Subcutaneous abdominal adipose tissue (tissue), 5 donors: ENCODE measurements around the gene DOK1.
A peak's percentile ranks its signal among the peaks of the same experiment; 100 is the strongest.

ENCODE experiments used
- H3K27ac ChIP-seq: one replicate; pipeline ENCODE4 v1.7.0; 2013; ENCODE audit warnings: low read depth, mild to moderate bottlenecking, inconsistent platforms, low read length, moderate library complexity
- H3K27me3 ChIP-seq, 5 donors: one replicate each; pipeline ENCODE4 v1.7.0; 2013; ENCODE audit warnings: low read length in 5 of 5, inconsistent platforms in 1 of 5; ENCODE audit not compliant: control insufficient read depth in 5 of 5, insufficient read depth in 4 of 5
- H3K36me3 ChIP-seq, 5 donors: one replicate each; pipeline ENCODE4 v1.7.0; 2013; ENCODE audit warnings: low read length in 5 of 5; ENCODE audit not compliant: control insufficient read depth in 5 of 5, insufficient read depth in 5 of 5
- H3K4me1 ChIP-seq, 5 donors: one replicate each; pipeline ENCODE4 v1.7.0; 2013; ENCODE audit warnings: low read length in 5 of 5, mild to moderate bottlenecking in 3 of 5, moderate library complexity in 1 of 5; ENCODE audit not compliant: control insufficient read depth in 5 of 5, insufficient read depth in 5 of 5
- H3K4me3 ChIP-seq, 5 donors: one replicate each; pipeline ENCODE4 v1.7.0; 2013; ENCODE audit warnings: low read length in 5 of 5, low read depth in 1 of 5
- H3K9ac ChIP-seq, 5 donors: one replicate each; pipeline ENCODE4 v1.7.0; 2013; ENCODE audit warnings: low read length in 5 of 5, mild to moderate bottlenecking in 4 of 5, moderate library complexity in 3 of 5
- H3K9me3 ChIP-seq, 5 donors: one replicate each; pipeline ENCODE4 v1.7.0; 2013; ENCODE audit warnings: low read length in 5 of 5; ENCODE audit not compliant: control insufficient read depth in 5 of 5
- donor health status: healthy.
- donor health status: healthy.
- donor health status: healthy.
- donor health status: healthy.
- donor health status: healthy.

DOK1 gene

DNA sequence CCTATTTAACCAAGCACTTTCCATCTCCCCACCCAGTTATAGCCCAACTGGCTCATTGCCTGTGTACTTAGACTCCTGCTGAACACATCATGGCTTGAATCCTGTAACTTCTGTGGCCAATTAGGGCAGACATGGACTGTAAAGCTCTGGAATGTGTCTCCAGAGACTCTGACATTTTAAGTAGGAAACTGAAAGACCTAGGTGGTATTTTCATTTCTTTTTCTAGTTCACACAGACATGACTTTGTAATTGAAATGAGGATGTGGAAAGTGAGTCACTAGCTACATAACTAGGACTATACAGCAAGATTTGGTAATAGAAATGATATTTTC is 12.2 kb downstream of the DOK1 start:
- Histone ChIP-seq H3K9me3 (no peaks in the 10 kb centered on the region), H3K27me3 (peaks cover 0 to 2% (median 0%) of the 10 kb centered on the region in 5 donors), H3K9ac (peak overlapping the region in 1 of 5 donors; percentile 79), H3K4me1 (peaks cover 5 to 32% (median 27%) of the 10 kb centered on the region in 5 donors), H3K27ac (peak overlapping the region; percentile 98), H3K36me3 (no peaks in the 10 kb centered on the region), H3K4me3 (no peak overlapping the region)

DNA sequence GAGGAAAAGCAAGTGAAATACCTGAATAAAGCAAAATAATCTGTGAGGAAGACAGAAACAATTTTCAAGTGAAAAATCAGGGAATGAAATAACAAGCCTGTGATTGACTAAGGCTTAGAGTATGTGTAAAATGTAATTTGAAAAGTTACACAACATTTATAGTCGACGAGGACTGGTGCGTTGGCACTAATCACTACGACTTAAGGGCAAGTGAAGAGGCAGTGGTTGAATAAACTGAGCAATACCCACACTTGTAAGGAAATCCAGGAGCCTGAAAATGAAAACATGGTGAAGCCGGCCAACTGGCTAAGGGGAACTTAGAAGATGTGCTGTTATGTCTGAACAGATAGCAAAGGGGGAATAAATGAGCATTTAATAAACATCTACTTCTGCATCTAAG is 13.4 kb downstream of the DOK1 start:
- Histone ChIP-seq H3K9ac (peak overlapping the region in 3 of 5 donors; percentile 5 to 79 (median 54)), H3K9me3 (no peaks in the 10 kb centered on the region), H3K27me3 (no peaks in the 10 kb centered on the region), H3K4me3 (no peak overlapping the region), H3K36me3 (no peaks in the 10 kb centered on the region), H3K4me1 (peaks cover 5 to 32% (median 27%) of the 10 kb centered on the region in 5 donors), H3K27ac (peak overlapping the region; percentile 98)

DNA sequence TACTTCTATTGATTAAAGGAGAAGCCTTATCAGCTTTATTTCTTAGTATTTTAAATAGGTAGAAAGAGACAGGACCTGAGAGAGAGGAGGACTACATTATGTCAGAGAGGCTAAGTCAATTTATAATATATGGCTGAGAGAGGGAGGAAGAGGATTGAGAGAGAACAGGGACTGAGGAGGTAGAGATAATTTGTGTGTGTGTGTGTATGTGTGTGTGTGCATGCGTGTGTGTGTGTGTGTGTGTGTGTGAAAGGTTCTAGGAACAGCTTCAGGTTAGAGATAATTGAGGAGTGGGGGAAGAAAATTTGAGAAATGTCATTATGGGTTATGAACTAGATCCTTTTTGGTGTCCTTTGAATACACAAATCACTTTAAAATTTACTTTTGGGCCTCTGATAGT is 15.2 kb downstream of the DOK1 start:
- Histone ChIP-seq H3K4me1 (peaks cover 5 to 47% (median 28%) of the 10 kb centered on the region in 5 donors), H3K9me3 (no peaks in the 10 kb centered on the region), H3K4me3 (no peak overlapping the region), H3K27me3 (no peaks in the 10 kb centered on the region), H3K9ac (no peak overlapping the region), H3K27ac (no peak overlapping the region), H3K36me3 (no peaks in the 10 kb centered on the region)

DNA sequence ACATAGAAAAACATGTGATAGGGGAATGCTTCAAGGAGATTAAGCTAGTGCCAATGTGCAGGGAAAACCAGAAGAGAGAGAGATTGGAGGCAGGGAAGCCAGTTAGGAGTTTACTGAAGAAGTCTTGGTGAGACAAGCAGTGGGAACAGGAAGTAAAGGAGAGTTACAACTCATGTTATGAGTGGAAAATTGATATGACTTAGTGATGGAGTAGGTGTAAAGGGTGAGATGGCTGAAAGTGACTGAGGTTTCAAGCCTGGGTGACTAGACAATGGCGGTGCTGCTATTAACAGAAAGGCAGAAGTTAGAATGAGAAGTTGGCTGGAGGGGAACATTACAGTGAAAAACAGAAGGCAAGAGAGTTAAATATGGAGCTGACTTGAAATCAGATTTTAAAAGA is 16.5 kb downstream of the DOK1 start:
- Histone ChIP-seq H3K27me3 (no peaks in the 10 kb centered on the region), H3K9me3 (no peaks in the 10 kb centered on the region), H3K9ac (no peak overlapping the region), H3K36me3 (no peaks in the 10 kb centered on the region), H3K4me1 (peaks cover 5 to 56% (median 31%) of the 10 kb centered on the region in 5 donors), H3K4me3 (no peak overlapping the region), H3K27ac (no peak overlapping the region)

DNA sequence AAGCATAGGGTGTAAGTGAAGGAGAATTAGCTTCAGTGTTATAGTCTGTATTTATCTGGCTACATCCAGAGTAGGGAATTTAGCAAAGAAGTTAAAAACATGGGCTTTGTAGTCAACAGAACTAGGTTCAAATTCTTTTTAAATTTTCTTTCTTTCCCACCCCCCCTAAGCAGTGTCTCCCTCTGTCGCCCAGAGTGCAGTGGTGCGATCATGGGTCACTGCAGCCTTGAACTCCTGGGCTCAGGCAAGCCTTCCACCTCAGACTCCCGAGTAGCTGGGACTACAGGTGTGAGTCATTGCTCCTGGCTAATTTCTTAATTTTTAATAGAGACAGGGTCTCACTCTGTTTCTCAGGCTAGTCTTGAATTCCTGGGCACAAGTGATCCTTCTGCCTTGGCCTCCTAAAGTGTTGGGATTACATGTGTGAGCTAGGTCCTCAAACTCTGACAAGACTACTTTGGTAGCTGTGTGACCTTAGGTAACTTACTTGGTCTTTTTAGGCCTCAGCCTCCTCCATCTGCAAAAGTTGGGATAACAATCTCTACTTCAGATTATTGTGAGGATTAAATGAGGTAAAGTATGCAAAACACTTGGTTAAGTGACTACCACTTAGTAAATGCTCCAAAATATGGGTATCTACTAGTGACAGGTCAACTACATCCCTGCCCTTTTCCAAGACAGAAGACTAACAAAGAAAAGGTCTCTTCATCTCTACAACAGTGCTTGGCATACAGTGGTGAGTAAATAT is 17.8 kb downstream of the DOK1 start:
- Histone ChIP-seq H3K9ac (no peak overlapping the region), H3K27me3 (no peaks in the 10 kb centered on the region), H3K27ac (no peak overlapping the region), H3K9me3 (no peaks in the 10 kb centered on the region), H3K4me1 (peaks cover 4 to 58% (median 33%) of the 10 kb centered on the region in 5 donors), H3K36me3 (no peaks in the 10 kb centered on the region), H3K4me3 (no peak overlapping the region)

DNA sequence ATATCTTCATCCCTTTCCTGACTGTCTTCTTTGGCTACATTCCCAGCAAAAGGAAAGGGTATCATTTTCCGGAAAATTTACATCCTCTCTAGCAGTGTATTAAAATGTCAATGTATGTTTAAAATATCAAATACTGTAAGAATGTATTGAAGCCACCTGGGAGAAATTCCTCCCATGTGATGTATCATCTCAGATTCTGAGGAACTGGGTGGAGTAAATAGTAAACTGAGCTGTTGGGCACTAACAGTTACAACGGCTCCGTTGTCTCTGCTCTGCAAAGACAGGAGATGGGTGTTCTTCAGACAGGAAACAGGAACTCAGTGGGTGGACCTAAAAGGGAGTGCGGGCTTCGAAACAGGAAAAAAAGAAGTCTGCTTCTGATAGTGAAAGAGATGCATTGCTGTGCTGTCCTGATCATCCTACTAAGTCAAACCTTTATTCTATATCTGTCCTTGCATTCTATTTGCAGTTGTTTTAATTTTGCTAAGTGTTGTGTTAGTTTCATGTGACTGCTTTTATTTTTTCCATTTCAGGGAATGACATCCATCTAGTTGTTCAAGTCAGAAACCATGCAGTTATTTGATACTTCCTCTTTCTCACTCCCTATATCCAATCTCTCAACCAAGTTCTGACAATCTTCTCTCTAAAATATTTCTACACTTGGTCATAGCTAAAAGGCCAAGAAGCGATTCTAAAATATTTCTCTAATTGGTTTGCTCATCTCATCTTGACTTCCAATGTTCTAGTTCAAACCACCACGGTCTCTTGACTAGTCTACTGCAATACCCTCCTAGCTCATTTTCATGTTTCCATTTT is 19.4 kb downstream of the DOK1 start:
- Histone ChIP-seq H3K9me3 (no peaks in the 10 kb centered on the region), H3K9ac (no peak overlapping the region), H3K36me3 (no peaks in the 10 kb centered on the region), H3K27ac (no peak overlapping the region), H3K4me1 (peaks cover 2 to 50% (median 30%) of the 10 kb centered on the region in 5 donors), H3K27me3 (no peaks in the 10 kb centered on the region), H3K4me3 (peak overlapping the region in 2 of 5 donors; percentile 0 to 6)

DNA sequence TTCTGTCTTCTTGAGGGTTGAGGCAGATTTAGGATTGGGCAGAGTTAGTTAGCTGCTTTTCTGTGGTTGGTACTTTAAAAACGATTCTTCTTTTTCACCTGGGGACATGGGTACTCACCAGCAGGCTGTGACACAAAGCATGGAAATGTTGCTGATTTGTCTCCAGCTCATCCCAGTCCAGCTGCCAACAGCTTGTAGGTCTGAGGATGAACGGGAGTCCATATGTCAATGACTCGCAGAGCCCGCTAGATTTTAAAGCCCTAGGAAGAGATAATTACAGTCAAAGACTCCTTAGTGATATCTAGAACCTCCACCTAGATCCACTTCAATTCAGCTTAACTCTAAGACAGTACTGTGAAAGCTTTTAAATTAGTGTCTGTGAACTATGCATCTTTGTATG is 20.8 kb downstream of the DOK1 start:
- H3K27ac ChIP-seq = no peak overlapping the region
- H3K4me1 ChIP-seq = peaks cover 2 to 50% (median 30%) of the 10 kb centered on the region in 5 donors
- no peaks in the 10 kb centered on the region for H3K27me3 ChIP-seq
- H3K36me3 ChIP-seq = no peaks in the 10 kb centered on the region
- H3K4me3 ChIP-seq = no peak overlapping the region
- H3K9ac ChIP-seq = no peak overlapping the region
- H3K9me3 ChIP-seq = no peaks in the 10 kb centered on the region

DNA sequence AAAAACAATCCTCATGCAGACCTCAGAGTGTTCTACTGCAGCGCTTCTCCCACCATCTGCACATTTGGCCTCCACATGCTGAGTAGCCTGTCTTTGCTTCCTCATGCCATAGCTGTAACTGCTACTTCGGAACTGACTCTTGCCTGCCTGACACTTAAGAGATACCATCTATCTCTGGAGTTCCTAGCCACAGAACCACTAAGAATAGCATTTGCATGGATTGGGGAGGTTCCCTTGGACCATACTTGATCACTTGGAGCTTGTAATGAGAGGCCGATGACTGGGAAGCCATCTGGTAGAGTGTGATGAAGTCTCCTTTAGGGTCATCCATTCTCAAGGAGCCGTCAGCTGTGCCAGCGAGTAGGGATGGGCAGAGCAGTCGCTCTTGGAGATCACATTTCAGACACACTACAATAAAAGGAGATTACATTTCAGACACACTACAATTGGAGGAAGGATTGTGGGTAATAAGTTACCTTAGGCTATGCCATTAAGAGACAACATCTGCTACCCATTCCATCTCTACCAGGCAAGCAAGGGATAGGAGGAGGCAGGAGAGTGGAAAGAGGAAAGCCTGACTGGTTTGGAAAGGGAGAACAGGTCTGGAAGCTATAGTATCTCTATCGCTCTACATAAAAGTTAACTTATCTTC is 21.8 kb downstream of the DOK1 start:
- Histone ChIP-seq H3K27ac (peak overlapping the region; percentile 75), H3K4me1 (peaks cover 2 to 44% (median 30%) of the 10 kb centered on the region in 5 donors), H3K9ac (no peak overlapping the region), H3K36me3 (no peaks in the 10 kb centered on the region), H3K27me3 (no peaks in the 10 kb centered on the region), H3K9me3 (no peaks in the 10 kb centered on the region), H3K4me3 (no peak overlapping the region)

DNA sequence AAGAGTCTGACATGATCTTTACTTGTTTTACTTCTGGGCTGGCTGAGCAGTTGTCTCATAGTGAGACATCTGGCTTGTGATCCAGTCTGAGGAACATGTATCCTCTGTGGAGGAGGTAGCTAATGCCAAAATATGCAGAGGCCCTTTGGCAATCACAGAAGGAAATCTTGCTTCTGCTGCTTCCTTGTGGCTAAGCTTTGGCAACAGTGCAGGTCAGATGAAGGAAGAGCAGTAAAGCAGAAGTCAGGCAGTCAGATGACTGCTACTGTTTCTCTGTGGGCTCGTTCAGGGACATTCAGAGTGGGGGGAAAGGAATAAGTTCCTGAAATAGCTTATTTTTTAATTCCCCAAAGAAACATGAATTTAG is 22.3 kb downstream of the DOK1 start:
- Histone ChIP-seq H3K4me1 (peaks cover 2 to 44% (median 30%) of the 10 kb centered on the region in 5 donors), H3K4me3 (no peak overlapping the region), H3K9ac (no peak overlapping the region), H3K27me3 (no peaks in the 10 kb centered on the region), H3K9me3 (no peaks in the 10 kb centered on the region), H3K36me3 (no peaks in the 10 kb centered on the region), H3K27ac (peak overlapping the region; percentile 75)

DNA sequence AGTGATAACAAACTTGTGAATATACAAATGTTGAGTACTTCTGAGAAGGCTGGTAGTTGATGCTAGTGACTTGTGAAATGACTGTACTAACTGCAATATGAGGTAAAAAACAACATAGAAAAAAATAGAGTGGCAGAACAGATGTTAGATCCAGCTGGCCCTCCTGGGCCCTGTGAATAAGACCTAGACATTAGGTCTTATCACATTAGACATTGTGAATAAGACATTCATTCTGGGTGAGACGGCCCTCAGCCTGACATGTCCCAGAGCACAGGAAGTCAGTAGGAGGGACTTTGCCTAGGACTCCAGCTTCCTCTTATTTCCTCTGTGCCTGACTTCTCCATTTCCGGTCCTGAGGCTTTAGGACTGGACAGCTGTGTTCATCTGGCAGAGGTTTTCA is 22.9 kb downstream of the DOK1 start:
- Histone ChIP-seq H3K9me3 (no peaks in the 10 kb centered on the region), H3K9ac (no peak overlapping the region), H3K36me3 (no peaks in the 10 kb centered on the region), H3K27ac (peak overlapping the region; percentile 75), H3K4me1 (peaks cover 2 to 44% (median 30%) of the 10 kb centered on the region in 5 donors), H3K27me3 (no peaks in the 10 kb centered on the region), H3K4me3 (no peak overlapping the region)
